SK-N-SH (cell line): ENCODE measurements around the gene NPDC1. TPM values are rescaled to one million over a fixed set of nuclear protein-coding genes. Genes with fewer than 3 reads are reported as not detected.

Source experiments
- CTCF ChIA-PET: fragments of 300-600, 350-600 bp; formaldehyde crosslinking; extraction: SDS; loops from one replicate; lab custom pipeline; 2021; lab: Yijun Ruan, JAX
- POLR2A ChIA-PET: fragments of 350-600 bp; sonication (Branson Sonifier 250); formaldehyde crosslinking; extraction: SDS; loops from one replicate; lab custom pipeline; 2020; ENCODE audit warnings: antibody characterized with exemption, inconsistent platforms; lab: Yijun Ruan, JAX
- DNase-seq: peaks from one replicate; pipeline ENCODE4 v3.0.0; 2012
- H2AFZ ChIP-seq: fragments of 200-600 bp; sonication (generic); 2 replicates; pipeline ENCODE4 v1.8.1; 2016; ENCODE audit warnings: antibody characterized with exemption, mild to moderate bottlenecking, low read depth
- H3F3A ChIP-seq: fragments of 200-600 bp; sonication (generic); replicated peaks from 2 replicates; pipeline ENCODE3; 2016; ENCODE audit warnings: antibody characterized with exemption, mild to moderate bottlenecking; ENCODE audit not compliant: insufficient read depth
- H3K27ac ChIP-seq, 2 experiments: fragments of 200-500 bp in 1 of 2; fragments of 200-600 bp in 1 of 2; sonication (Bioruptor generic) in 1 of 2; sonication (generic), shearing (Covaris generic) in 1 of 2; 2 replicates each; pipeline versions ENCODE4 v1.5.1 to v1.6.1; 2014 to 2016; ENCODE audit warnings: low read depth in 2 of 2, inconsistent platforms in 1 of 2, low read length in 1 of 2, mild to moderate bottlenecking in 1 of 2, mixed read lengths in 1 of 2
- H3K27me3 ChIP-seq: fragments of 200-600 bp; sonication (generic), shearing (Covaris generic); 2 replicates; pipeline ENCODE4 v1.6.1; 2016; ENCODE audit warnings: mixed run types; ENCODE audit not compliant: insufficient read depth
- H3K36me3 ChIP-seq, 2 experiments: fragments of 200-500 bp in 1 of 2; fragments of 200-600 bp in 1 of 2; sonication (Bioruptor generic) in 1 of 2; sonication (generic) in 1 of 2; replicated peaks in 1 of 2; 2 replicates each; pipeline versions ENCODE3 to v1.5.1; 2014 to 2016; ENCODE audit warnings: low read length in 1 of 2, mild to moderate bottlenecking in 1 of 2; ENCODE audit not compliant: insufficient read depth in 2 of 2, control insufficient read depth in 1 of 2
- H3K4me1 ChIP-seq, 2 experiments: fragments of 200-500 bp in 1 of 2; fragments of 200-600 bp in 1 of 2; sonication (Bioruptor generic) in 1 of 2; sonication (generic), shearing (Covaris generic) in 1 of 2; 2 replicates each; pipeline versions ENCODE4 v1.5.1 to v1.6.1; 2014 to 2016; ENCODE audit warnings: low read depth in 1 of 2, low read length in 1 of 2, mixed run types in 1 of 2; ENCODE audit not compliant: insufficient read depth in 2 of 2, control insufficient read depth in 1 of 2
- H3K4me2 ChIP-seq: fragments of 200-600 bp; sonication (generic), shearing (Covaris generic); 2 replicates; pipeline ENCODE4 v1.6.1; 2017; ENCODE audit warnings: mixed run types
- H3K4me3 ChIP-seq, 2 experiments: fragments of 200-500 bp in 1 of 2; fragments of 200-600 bp in 1 of 2; sonication (Bioruptor generic) in 1 of 2; sonication (generic), shearing (Covaris generic) in 1 of 2; 2 replicates each; pipeline versions ENCODE4 v1.5.1 to v1.8.1; 2014 to 2016; ENCODE audit warnings: low read depth in 2 of 2, inconsistent platforms in 1 of 2, low read length in 1 of 2, mild to moderate bottlenecking in 1 of 2, mixed read lengths in 1 of 2, moderate library complexity in 1 of 2
- H3K79me2 ChIP-seq: fragments of 200-600 bp; sonication (generic); 2 replicates; pipeline ENCODE4 v1.8.1; 2017; ENCODE audit warnings: mild to moderate bottlenecking; ENCODE audit not compliant: insufficient read depth
- H3K9ac ChIP-seq: fragments of 200-600 bp; sonication (generic); 2 replicates; pipeline ENCODE4 v1.6.1; 2017; ENCODE audit warnings: mixed run types
- H3K9me2 ChIP-seq: fragments of 200-600 bp; sonication (generic); 2 replicates; pipeline ENCODE4 v1.6.1; 2017; ENCODE audit warnings: mixed run types
- H3K9me3 ChIP-seq: fragments of 200-600 bp; sonication (generic); 2 replicates; pipeline ENCODE4 v1.6.1; 2017; ENCODE audit warnings: mixed run types, mild to moderate bottlenecking, moderate library complexity
- H4K20me1 ChIP-seq: fragments of 200-600 bp; sonication (generic); 2 replicates; pipeline ENCODE4 v1.6.1; 2017; ENCODE audit warnings: mild to moderate bottlenecking, mixed run types; ENCODE audit not compliant: insufficient read depth
- EZH2phosphoT487 ChIP-seq: fragments of 200-600 bp; sonication (generic); IDR thresholded peaks from 2 replicates; pipeline ENCODE4 v1.6.1; 2017; ENCODE audit warnings: low read depth, mixed run types, mild to moderate bottlenecking, antibody characterized with exemption, moderate library complexity, borderline replicate concordance
- FOSL2 ChIP-seq: IDR thresholded peaks from 2 replicates; pipeline ENCODE4 v1.4.0; 2012; ENCODE audit warnings: low read depth, mild to moderate bottlenecking, moderate library complexity, borderline replicate concordance
- FOXM1 ChIP-seq: IDR thresholded peaks from 2 replicates; pipeline ENCODE4 v1.4.0; 2012; ENCODE audit warnings: low read depth, mild to moderate bottlenecking
- GATA2 ChIP-seq: sonication (generic); formaldehyde crosslinking; IDR thresholded peaks from 2 replicates; pipeline ENCODE4 v1.5.0; 2020; ENCODE audit warnings: mild to moderate bottlenecking, missing genetic modification reagents
- MAX ChIP-seq: IDR thresholded peaks from 2 replicates; pipeline ENCODE4 v1.4.0; 2012; ENCODE audit warnings: low read depth
- MXI1 ChIP-seq: IDR thresholded peaks from 2 replicates; pipeline ENCODE4 v1.6.1; 2012; ENCODE audit warnings: mild to moderate bottlenecking, low read depth, low read length, improper control_type of control experiment
- PBX3 ChIP-seq: IDR thresholded peaks from 2 replicates; pipeline ENCODE4; 2012
- RAD21 ChIP-seq: IDR thresholded peaks from 2 replicates; pipeline ENCODE4 v1.6.1; 2012; ENCODE audit warnings: mild to moderate bottlenecking, low read length
- USF2 ChIP-seq: fragments of 150-350 bp; IDR thresholded peaks from 2 replicates; pipeline ENCODE4 v1.6.1; 2017; ENCODE audit warnings: antibody characterized with exemption, low read length, low read depth, borderline replicate concordance
- WGBS: methylation state at CpG from one replicate; pipeline ENCODE4 v1.1.6; 2017; ENCODE audit warnings: low lambda C conversion rate; 5-methylcytosine and 5-hydroxymethylcytosine counted together
- polyA plus RNA-seq, 3 experiments: library from polyadenylated mRNA; depleted of rRNA; stranded (reverse); fragments of >200 nt; gene quantifications; 2 replicates each; pipeline ENCODE4 v1.2.3, GENCODE V29; 2012

Gene NPDC1
- polyA plus RNA-seq, 1 of the 3 experiments (the other 2 are of a cell fraction), result 48.1 TPM

- no peak for TF ChIP-seq GATA2 (CRISPR knock-in tag)
- peak; percentile 20; the same call in 1 of the 2 replicates for TF ChIP-seq RAD21
- TF ChIP-seq EZH2phosphoT487, result no peak
- TF ChIP-seq USF2, result no peak
Measured at GRCh38 chr9:137055385-137056364, 9.7 kb upstream of the NPDC1 start (continued).

- WGBS, result 83% methylated on average over 6 of the region's 17 CpGs
- Histone ChIP-seq H3K4me1 (peaks cover 0 to 29% of the 10 kb centered on the region in 2 experiments; a peak in 2 of 4 replicates), H3K4me3 (no peak overlapping the region), H3K9me2 (no peaks in the 10 kb centered on the region), H3K9ac (no peak overlapping the region), H3K36me3 (no peaks in the 10 kb centered on the region), H2AFZ (no peak overlapping the region), H3K27ac (peak overlapping the region; percentile 32 to 96; a peak in 3 of 4 replicates), H3K4me2 (peak overlapping the region; percentile 71; the same call in 1 of the 2 replicates), H3F3A (no peaks in the 10 kb centered on the region), H3K79me2 (no peaks in the 10 kb centered on the region), H3K9me3 (no peaks in the 10 kb centered on the region), H4K20me1 (no peaks in the 10 kb centered on the region), H3K27me3 (no peaks in the 10 kb centered on the region)
- DNase-seq, result no peak
- ChIA-PET POLR2A (interaction anchor here (0.8 to 1.8 kb wide), 12 partner anchors 8 to 247 kb away, joined by 3 to 17 read pairs (median 6); partner anchors contain the start of genes DPP7, GRIN1, NPDC1 and NRARP), CTCF (interaction anchor here (1.1 to 19.8 kb wide), 9 partner anchors 8 to 267 kb away, joined by 3 to 803 read pairs (median 9); partner anchors contain the start of genes NPDC1, SAPCD2 and UAP1L1)
- TF ChIP-seq FOXM1 (no peak), FOSL2 (no peak), MXI1 (no peak), GATA2 (CRISPR knock-in tag) (no peak), MAX (no peak), PBX3 (no peak)
Measured at GRCh38 chr9:137054932-137055384, 9.0 kb upstream of the NPDC1 start.
